Colonic mucosa (tissue), 4 donors: ENCODE data around the gene ZBTB48. TPM values are rescaled to one million over a fixed set of nuclear protein-coding genes. Genes with fewer than 3 reads are reported as not detected.

ENCODE experiments used
- DNase-seq: peaks from one replicate; pipeline ENCODE4 v3.0.0-alpha.2; 2020
- H3K27ac ChIP-seq: fragments of 200-600 bp; one replicate; pipeline ENCODE4 v1.8.0; 2021
- H3K27me3 ChIP-seq: fragments of 200-600 bp; one replicate; pipeline ENCODE4 v1.8.0; 2021
- H3K36me3 ChIP-seq: fragments of 200-600 bp; one replicate; pipeline ENCODE4 v1.8.0; 2021
- H3K4me1 ChIP-seq: fragments of 200-600 bp; one replicate; pipeline ENCODE4 v1.8.0; 2021; ENCODE audit warnings: mild to moderate bottlenecking
- H3K4me3 ChIP-seq: fragments of 200-600 bp; one replicate; pipeline ENCODE4 v1.8.0; 2021
- H3K9ac ChIP-seq, 2 donors: one replicate each; pipeline ENCODE4 v1.7.0; 2013; ENCODE audit warnings: control low read depth in 2 of 2, low read depth in 2 of 2, low read length in 2 of 2
- H3K9me3 ChIP-seq: fragments of 200-600 bp; one replicate; pipeline ENCODE4 v1.8.0; 2021
- CTCF ChIP-seq: fragments of 200-600 bp; IDR thresholded peaks from one replicate; pipeline ENCODE4 v1.8.0; 2022; ENCODE audit warnings: antibody characterized with exemption, mild to moderate bottlenecking
- intact Hi-C: fragments of 100-400 bp; cut with DNase I; formaldehyde crosslinking; loops from one replicate; pipeline ENCODE4 v1.14.1; 2022
- total RNA-seq, 2 donors: library from RNA; stranded (reverse); fragmentation: NEBNext Ultra II Directional in 1 of 2; extraction: Animal tissue kit (Norgen Biotek cat#: 25700) in 1 of 2; gene quantifications; one replicate each; pipeline ENCODE4 v1.2.1, GENCODE V29; 2021
- donor health status: healthy.
- donor health status: DM: no; HTN: no; CAD: no.
- donor health status: DM: no; HTN: no; CAD: no.

ZBTB48 gene
- total RNA-seq, 2 donors from 2014 or later = 37.0 to 44.5 TPM

GRCh38 chr1:6624710-6625583, 45.2 kb downstream of the ZBTB48 start, which contains the start of gene THAP3:
Gene THAP3 (plus strand): TSS chr1:6624868. CDS start chr1:6625219, 351 bp downstream.
- Histone ChIP-seq H3K36me3 (no peaks in the 10 kb centered on the region), H3K27me3 (no peaks in the 10 kb centered on the region), H3K4me3 (peak within 1 kb of the TSS; percentile 83), H3K9me3 (no peaks in the 10 kb centered on the region), H3K4me1 (peaks cover 11% of the 10 kb centered on the region), H3K27ac (peak within 1 kb of the TSS; percentile 72), H3K9ac (peak within 1 kb of the TSS; percentile 81 to 84)
- peak; percentile 92 for DNase-seq
- intact Hi-C loops = no loop called here
- TF ChIP-seq CTCF = no peak

- Histone ChIP-seq H3K9me3 (no peaks in the 10 kb centered on the region), H3K4me3 (peak overlapping the region; percentile 83), H3K9ac (peak overlapping the region; percentile 81 to 84), H3K27ac (peak overlapping the region; percentile 72), H3K4me1 (peaks cover 11% of the 10 kb centered on the region), H3K27me3 (no peaks in the 10 kb centered on the region), H3K36me3 (no peaks in the 10 kb centered on the region)
- peak; percentile 44 for DNase-seq
- TF ChIP-seq CTCF = no peak
- intact Hi-C loops = no loop called here
These were observed 45.9 kb downstream of the ZBTB48 start for GRCh38 chr1:6625584-6626149.

GRCh38 chr1:6627031-6627430, 47.2 kb downstream of the ZBTB48 start:
- no peak overlapping the region for H3K9ac ChIP-seq
- no peak overlapping the region for H3K4me3 ChIP-seq
- DNase-seq = no peak
- no peak for TF ChIP-seq CTCF
- intact Hi-C loops = no loop called here
- no peak overlapping the region for H3K27ac ChIP-seq
- H3K27me3 ChIP-seq = no peaks in the 10 kb centered on the region
- H3K36me3 ChIP-seq = no peaks in the 10 kb centered on the region
- no peaks in the 10 kb centered on the region for H3K9me3 ChIP-seq
- peaks cover 11% of the 10 kb centered on the region for H3K4me1 ChIP-seq

- no peak overlapping the region for H3K4me3 ChIP-seq
- H3K27me3 ChIP-seq = no peaks in the 10 kb centered on the region
- no peaks in the 10 kb centered on the region for H3K36me3 ChIP-seq
- DNase-seq = no peak
- intact Hi-C loops = no loop called here
- H3K4me1 ChIP-seq = peaks cover 11% of the 10 kb centered on the region
- no peak overlapping the region for H3K9ac ChIP-seq
- no peak overlapping the region for H3K27ac ChIP-seq
- H3K9me3 ChIP-seq = no peaks in the 10 kb centered on the region
- TF ChIP-seq CTCF = no peak
These were observed 48.2 kb downstream of the ZBTB48 start for GRCh38 chr1:6627841-6628545.

- DNase-seq = no peak
- TF ChIP-seq CTCF = no peak
- Histone ChIP-seq H3K9ac (no peak overlapping the region), H3K9me3 (no peaks in the 10 kb centered on the region), H3K27me3 (no peaks in the 10 kb centered on the region), H3K4me3 (no peak overlapping the region), H3K27ac (no peak overlapping the region), H3K36me3 (no peaks in the 10 kb centered on the region), H3K4me1 (peaks cover 11% of the 10 kb centered on the region)
- intact Hi-C loops = no loop called here
These were observed 49.2 kb downstream of the ZBTB48 start for GRCh38 chr1:6628971-6629479.
